Esophagus mucosa (tissue), 1 donor: ENCODE data around the gene FCRL6. TPM values are rescaled to one million over a fixed set of nuclear protein-coding genes. Genes with fewer than 3 reads are reported as not detected.

Experiments
- ATAC-seq: fragments of 200-7000 bp; cut with Tn5 transposase; one replicate; pipeline ENCODE4 v1.9.1; 2020
- total RNA-seq: library from RNA; stranded (reverse); gene quantifications from one replicate; pipeline ENCODE4 v1.2.4, GENCODE V29; 2023
- donor health status: DM: yes; HTN: yes; CAD: no.

FCRL6 gene
- total RNA-seq, 1 donor from 2014 or later: not detected

GRCh38 chr1:159800177-159800930 is 1.8 kb upstream of the FCRL6 start:
- no peak for ATAC-seq

GRCh38 chr1:159803956-159804689 is 2.0 kb downstream of the FCRL6 start:
- ATAC-seq: no peak

GRCh38 chr1:159804924-159805323 is 2.8 kb downstream of the FCRL6 start:
- no peak for ATAC-seq

GRCh38 chr1:159815926-159816325 is 13.8 kb downstream of the FCRL6 start:
- no peak for ATAC-seq

GRCh38 chr1:159817276-159818041 is 15.3 kb downstream of the FCRL6 start:
- ATAC-seq: peak; percentile 97

GRCh38 chr1:159821171-159821867 is 19.2 kb downstream of the FCRL6 start:
- ATAC-seq: no peak

GRCh38 chr1:159823406-159823805 is 21.2 kb downstream of the FCRL6 start:
- peak; percentile 59 for ATAC-seq

- no peak for ATAC-seq
Observed at GRCh38 chr1:159825564-159825963, 23.4 kb downstream of the FCRL6 start.

- ATAC-seq: no peak
Observed at GRCh38 chr1:159826441-159827101, 24.4 kb downstream of the FCRL6 start, which contains the start of gene SLAMF8. SLAMF8 (plus strand) TSS chr1:159826873; CDS start chr1:159826899, 26 bp downstream.

- ATAC-seq: no peak
Observed at GRCh38 chr1:159827102-159827490, 24.9 kb downstream of the FCRL6 start.

- ATAC-seq: no peak
Observed at GRCh38 chr1:159827549-159827948, 25.4 kb downstream of the FCRL6 start.

- no peak for ATAC-seq
Observed at GRCh38 chr1:159828176-159828575, 26.0 kb downstream of the FCRL6 start.

GRCh38 chr1:159828581-159829272 is 26.6 kb downstream of the FCRL6 start:
- no peak for ATAC-seq

- peak; percentile 31 for ATAC-seq
Observed at GRCh38 chr1:159829273-159829634, 27.1 kb downstream of the FCRL6 start.

- no peak for ATAC-seq
Observed at GRCh38 chr1:159829822-159830465, 27.8 kb downstream of the FCRL6 start.

GRCh38 chr1:159830722-159831121 is 28.6 kb downstream of the FCRL6 start:
- ATAC-seq: no peak

GRCh38 chr1:159831412-159832141 is 29.4 kb downstream of the FCRL6 start:
- ATAC-seq: no peak

GRCh38 chr1:159832309-159832708 is 30.1 kb downstream of the FCRL6 start:
- ATAC-seq: no peak

GRCh38 chr1:159835356-159835755 is 33.2 kb downstream of the FCRL6 start:
- no peak for ATAC-seq

GRCh38 chr1:159835862-159836525 is 33.8 kb downstream of the FCRL6 start:
- ATAC-seq: no peak
